Activated naive CD4-positive, alpha-beta T cell treated with Interleukin-2 at 50 U/mL for 16 hours (primary cell): ENCODE data around the gene SEMA3B.
"Not testable (repeated sequence)": the region's sequence is repeated elsewhere in the genome, so short reads cannot be mapped to it uniquely, and the experiment has no call there.

Experiments
- DNase-seq: peaks from one replicate; pipeline ENCODE4 v3.0.0-alpha.2; 2020

SEMA3B gene

GRCh38 chr3:50238549-50239026 is 30.4 kb upstream of the SEMA3B start:
- peak; percentile 35 for DNase-seq

GRCh38 chr3:50239649-50240048 is 29.3 kb upstream of the SEMA3B start:
- DNase-seq = no peak

- no peak for DNase-seq
Measured at GRCh38 chr3:50241163-50241562, 27.8 kb upstream of the SEMA3B start.

- DNase-seq = no peak
Measured at GRCh38 chr3:50241713-50242380, 27.1 kb upstream of the SEMA3B start.

GRCh38 chr3:50242381-50242770 is 26.6 kb upstream of the SEMA3B start:
- no peak for DNase-seq

- DNase-seq = peak; percentile 63
Measured at GRCh38 chr3:50242851-50243542, 25.9 kb upstream of the SEMA3B start.

- DNase-seq = no peak
Measured at GRCh38 chr3:50243543-50243895, 25.4 kb upstream of the SEMA3B start.

- DNase-seq = not testable (repeated sequence)
Measured at GRCh38 chr3:50244813-50245212, 24.1 kb upstream of the SEMA3B start.

GRCh38 chr3:50245251-50245745 is 23.6 kb upstream of the SEMA3B start:
- DNase-seq = no peak

GRCh38 chr3:50245831-50246516 is 23.0 kb upstream of the SEMA3B start:
- peak; percentile 95 for DNase-seq

- DNase-seq = peak; percentile 88
Measured at GRCh38 chr3:50246517-50246954, 22.4 kb upstream of the SEMA3B start.

- no peak for DNase-seq
Measured at GRCh38 chr3:50248387-50248786, 20.6 kb upstream of the SEMA3B start.

GRCh38 chr3:50249457-50249856 is 19.5 kb upstream of the SEMA3B start:
- no peak for DNase-seq

GRCh38 chr3:50250514-50250913 is 18.4 kb upstream of the SEMA3B start:
- DNase-seq = no peak

GRCh38 chr3:50251220-50251619 is 17.7 kb upstream of the SEMA3B start:
- peak; percentile 80 for DNase-seq

- DNase-seq = no peak
Measured at GRCh38 chr3:50254577-50255250, 14.2 kb upstream of the SEMA3B start.

GRCh38 chr3:50255251-50255615 is 13.7 kb upstream of the SEMA3B start:
- DNase-seq = no peak

GRCh38 chr3:50256978-50257890 is 11.7 kb upstream of the SEMA3B start:
- peak; percentile 47 for DNase-seq

- no peak for DNase-seq
Measured at GRCh38 chr3:50258029-50258680, 10.8 kb upstream of the SEMA3B start.

- DNase-seq = no peak
Measured at GRCh38 chr3:50258979-50259378, 10.0 kb upstream of the SEMA3B start.

GRCh38 chr3:50259432-50260026 is 9.4 kb upstream of the SEMA3B start:
- DNase-seq = no peak
